Activated gamma-delta T cell treated with anti-CD3 and anti-CD28 coated beads, Interleukin-2, amount 50 U/mL, for 16 hours (primary cell): ENCODE data around the gene TRAPPC14.

Source experiments
- DNase-seq: peaks from one replicate; pipeline ENCODE4 v3.0.0-alpha.2; 2020; ENCODE audit warnings: low read depth

The TRAPPC14 gene

DNA sequence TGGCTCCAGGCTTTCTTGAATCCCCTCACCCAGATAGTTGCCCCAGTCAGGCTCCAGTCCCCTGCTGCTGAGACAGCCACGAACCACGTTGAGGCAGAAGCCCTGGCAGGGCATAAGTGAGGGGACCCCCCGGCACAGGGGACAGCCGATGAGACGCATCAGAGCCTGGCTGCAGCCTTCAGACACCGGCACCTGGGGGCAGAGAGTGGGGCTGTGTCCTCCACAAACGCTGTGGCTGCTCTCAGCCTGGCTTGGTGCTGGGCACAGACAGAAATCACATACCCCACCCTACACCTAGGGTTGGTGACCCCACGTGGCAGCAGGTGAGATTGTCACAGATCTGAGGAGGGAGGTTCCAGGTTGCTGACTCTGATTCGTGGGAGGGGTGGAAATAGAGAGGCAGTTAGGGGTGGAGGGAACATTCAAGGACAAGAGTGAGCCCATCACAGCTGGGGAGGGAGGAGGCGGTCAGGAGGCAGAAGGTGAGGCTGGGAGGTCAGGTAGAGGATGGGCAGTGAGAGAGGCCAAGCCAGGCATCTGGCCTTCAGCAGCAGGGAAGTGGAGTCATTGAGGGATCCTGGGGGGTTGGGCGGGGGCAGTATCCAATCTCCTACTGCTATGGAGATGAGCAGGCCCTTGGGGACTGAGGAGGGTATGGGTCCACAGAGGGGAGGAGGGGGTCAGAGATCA lies 15.4 kb upstream of the TRAPPC14 start:
- DNase-seq: no peak

DNA sequence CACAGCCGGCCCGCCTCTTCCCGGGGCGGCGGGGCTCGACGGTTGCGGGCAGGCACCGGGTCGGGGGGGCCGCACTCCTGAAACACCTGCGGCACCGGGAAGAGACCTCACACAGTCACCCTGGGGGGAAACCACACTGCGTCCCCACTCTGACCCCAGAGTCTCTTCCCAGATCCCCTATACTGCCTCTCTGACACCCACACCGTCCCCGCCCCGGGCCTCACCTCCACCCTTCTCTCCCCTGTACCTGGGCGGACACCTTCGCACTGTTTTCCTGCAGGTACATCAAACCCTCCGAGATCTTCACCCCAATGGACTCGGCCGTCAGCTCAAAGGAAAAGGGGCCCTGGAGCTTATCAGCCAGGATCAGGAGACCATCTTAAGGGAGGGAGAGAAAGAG lies 13.3 kb upstream of the TRAPPC14 start:
- DNase-seq: no peak

DNA sequence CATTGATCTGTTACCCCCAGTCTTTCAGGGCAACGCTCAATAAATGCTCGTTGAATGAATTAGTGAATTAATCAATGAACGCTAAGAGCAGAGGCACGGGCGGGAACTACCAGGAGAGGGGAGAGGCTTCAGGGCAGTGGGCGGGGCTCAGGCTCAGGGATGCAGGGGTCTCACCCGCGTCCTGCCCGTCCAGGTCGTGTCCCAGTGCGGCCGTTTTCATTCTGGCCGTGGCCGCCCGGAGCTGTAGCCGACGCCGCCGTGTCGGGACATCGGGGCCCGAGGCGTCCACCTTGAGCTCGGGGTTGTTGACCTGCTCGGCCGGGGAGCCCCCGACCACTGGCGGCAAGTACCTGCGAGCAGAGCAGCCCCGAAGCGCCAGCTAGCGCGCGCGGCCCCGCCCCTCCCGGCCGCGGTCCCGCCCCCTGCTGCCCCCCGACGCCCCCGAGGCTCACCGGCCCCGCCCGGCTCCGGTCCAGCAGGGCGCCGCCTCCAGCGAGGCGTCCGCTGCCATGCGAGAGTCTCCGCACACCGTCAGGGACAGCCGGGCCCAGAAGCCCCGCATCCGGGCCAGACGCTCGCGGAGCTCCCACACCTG lies 12.7 kb upstream of the TRAPPC14 start:
- DNase-seq: no peak

DNA sequence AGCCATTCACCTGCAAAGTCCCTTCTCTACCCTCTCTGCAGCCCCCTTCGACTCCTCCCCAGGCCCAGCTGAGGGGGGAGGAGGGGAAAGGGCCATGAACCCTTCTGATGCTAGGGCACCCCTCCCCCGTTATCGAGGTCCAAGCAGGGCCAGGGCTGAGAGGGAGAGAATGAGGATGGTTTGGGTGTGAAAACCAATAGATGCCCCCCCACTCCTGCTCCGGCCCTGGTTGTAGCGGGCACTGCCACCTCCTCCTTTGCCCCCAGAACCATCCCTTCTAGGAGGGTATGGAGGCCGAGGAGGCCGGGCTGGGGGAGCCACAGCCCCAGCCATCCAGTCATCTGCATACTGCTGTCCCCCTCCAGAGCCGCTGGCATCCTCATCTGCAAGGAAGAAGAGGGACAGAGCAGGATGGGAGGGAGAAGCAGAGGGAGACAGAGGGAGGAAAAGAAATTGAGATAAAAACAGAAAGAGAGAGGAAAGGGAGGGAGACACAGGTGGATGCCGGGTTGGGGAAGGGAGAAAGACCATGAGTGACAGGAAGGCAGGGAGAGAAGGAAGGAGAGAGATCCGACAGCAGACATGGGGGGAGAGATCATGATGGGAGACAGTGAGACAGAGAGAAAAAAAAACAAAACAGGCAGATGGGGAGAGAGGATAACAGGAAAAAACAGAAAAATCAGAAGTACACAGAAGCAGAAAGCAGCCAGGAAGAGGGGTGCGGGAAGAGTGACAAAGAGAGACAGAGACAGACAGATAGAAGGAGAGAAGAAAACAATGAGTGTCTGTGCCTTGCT lies 11.8 kb upstream of the TRAPPC14 start:
- no peak for DNase-seq

GRCh38 chr7:100169147-100169850 lies 10.8 kb upstream of the TRAPPC14 start:
- no peak for DNase-seq

GRCh38 chr7:100167912-100168323 lies 9.4 kb upstream of the TRAPPC14 start:
- DNase-seq: no peak

GRCh38 chr7:100166970-100167911 lies 8.7 kb upstream of the TRAPPC14 start:
- no peak for DNase-seq

- no peak for DNase-seq
These were observed 7.9 kb upstream of the TRAPPC14 start for GRCh38 chr7:100166317-100166940.

- no peak for DNase-seq
These were observed 5.3 kb upstream of the TRAPPC14 start for GRCh38 chr7:100163871-100164270.

- no peak for DNase-seq
These were observed 4.5 kb upstream of the TRAPPC14 start for GRCh38 chr7:100163006-100163531.

GRCh38 chr7:100160067-100160466 lies 1.5 kb upstream of the TRAPPC14 start:
- DNase-seq: no peak

DNA sequence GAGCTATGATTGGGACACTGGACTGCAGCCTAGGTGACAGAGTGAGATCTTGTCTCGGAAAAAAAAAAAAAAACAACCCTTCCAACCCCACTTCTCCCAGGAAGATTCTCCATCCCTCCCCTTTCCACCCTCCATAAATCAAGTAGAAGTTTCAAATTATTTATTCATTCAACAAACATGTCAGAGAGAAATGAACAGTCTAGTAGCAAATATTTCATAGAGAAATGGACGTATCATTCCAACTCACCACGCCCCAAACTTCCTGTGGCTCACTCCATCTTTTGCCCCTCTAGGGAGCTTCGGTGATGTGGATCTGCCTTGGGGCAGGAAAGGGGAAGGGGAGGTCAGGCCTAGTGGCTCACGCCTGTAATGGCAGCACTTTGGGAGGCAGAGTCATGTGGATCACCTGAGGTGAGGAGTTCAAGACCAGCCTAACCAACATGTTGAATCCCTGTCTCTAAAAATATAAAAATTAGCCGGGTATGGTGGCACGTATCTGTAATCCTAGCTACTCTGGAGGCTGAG lies 638 bp upstream of the TRAPPC14 start:
- DNase-seq: no peak

DNA sequence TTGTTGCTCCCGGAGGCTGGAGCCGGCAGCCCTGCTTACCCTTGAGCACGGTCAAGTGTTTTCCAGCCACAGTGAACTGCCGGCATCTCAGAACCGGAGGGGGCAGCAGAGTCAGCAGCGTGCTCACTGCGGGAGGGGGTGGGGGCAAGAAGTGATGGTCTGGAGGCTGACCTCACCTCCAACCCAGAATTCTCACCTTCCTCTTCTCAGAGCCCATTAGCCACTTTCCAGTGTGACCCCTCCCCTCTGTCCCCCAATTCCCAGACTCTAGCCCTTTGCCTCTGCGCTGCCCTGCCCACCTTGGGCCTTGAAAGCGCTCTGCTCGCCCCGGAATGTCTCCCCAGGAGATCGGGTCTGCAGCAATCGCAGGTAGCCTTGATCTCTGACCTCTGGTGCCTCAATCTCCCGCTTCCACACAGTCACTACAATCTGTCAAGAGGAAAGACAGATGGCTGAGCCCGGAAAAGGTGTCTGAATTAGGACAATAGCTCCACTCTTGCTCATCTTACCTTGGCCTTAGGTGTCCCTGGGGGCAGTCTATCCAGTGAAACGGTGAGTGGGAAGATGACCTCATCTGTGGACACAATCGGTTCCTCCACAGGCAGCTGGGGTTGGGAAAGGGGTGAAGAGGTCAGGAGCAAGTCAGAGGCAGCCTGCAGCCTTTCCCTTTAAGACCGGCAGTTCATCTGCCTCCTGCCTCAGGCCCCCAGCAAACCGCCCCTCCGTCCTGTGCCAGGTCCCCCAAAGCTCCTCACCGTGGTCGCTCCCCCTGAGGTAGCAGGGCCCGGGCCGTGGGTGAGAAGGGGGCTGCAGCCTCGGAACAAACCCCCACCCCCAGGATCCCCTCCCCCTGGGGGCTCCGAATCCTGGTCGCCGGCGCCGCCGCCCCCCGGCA lies 942 bp downstream of the TRAPPC14 start:
- no peak for DNase-seq

GRCh38 chr7:100157069-100157333 lies 1.5 kb downstream of the TRAPPC14 start:
- no peak for DNase-seq

DNA sequence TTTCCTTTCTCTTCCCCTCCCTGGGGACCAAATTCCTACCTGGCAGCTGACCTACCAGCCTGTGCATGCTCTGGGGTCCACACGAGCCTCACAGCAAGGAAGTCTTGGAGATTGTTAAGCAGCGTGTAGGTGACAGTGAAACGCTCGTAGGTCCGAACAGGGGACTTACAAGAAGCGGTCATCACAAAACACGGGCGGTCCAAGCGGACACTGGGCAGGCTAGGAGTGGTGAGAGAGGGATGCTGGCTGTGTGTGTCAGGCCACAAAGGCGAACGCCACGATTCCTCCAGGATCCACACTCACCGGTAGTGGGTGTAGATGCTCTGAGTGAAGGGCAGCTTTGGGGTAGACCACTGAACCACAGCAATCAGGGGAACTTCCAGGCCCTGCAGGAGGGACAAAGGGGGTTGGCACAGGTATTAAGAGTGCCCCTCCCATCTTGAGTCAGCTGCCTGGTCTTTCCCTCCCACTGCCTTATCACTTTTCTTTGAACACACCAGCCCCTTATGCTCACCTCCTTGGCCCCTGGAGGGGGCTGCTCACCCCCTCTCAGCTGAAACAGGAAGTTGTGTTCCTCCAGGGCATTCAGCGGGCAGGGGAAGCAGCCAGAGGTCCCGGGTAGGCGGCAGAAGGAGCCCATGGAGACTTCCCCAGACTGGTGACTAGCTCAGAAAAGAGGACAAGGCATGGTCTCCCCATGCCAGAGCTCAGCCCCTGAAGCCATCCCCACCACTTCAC lies 2.0 kb downstream of the TRAPPC14 start:
- no peak for DNase-seq

- no peak for DNase-seq
These were observed 2.8 kb downstream of the TRAPPC14 start for GRCh38 chr7:100155553-100156317.

- no peak for DNase-seq
These were observed 3.7 kb downstream of the TRAPPC14 start for GRCh38 chr7:100154651-100155491.
